Mesenchymal stem cell (in vitro differentiated cells and primary cell): ENCODE measurements around the gene KCNG1.

ENCODE experiments used
- DNase-seq: peaks from one replicate; pipeline ENCODE4 v3.0.0-alpha.2; 2013
- H2AFZ ChIP-seq: one replicate; pipeline ENCODE4 v1.6.1; 2013; ENCODE audit warnings: low read depth, mild to moderate bottlenecking, control low read depth, inconsistent platforms, low read length, moderate library complexity
- H2AK5ac ChIP-seq: 2 replicates; pipeline ENCODE4 v1.6.1; 2013; ENCODE audit warnings: low read length, moderate library complexity, mild to moderate bottlenecking, inconsistent platforms; ENCODE audit not compliant: severe bottlenecking
- H2BK120ac ChIP-seq: one replicate; pipeline ENCODE4 v1.6.1; 2013; ENCODE audit warnings: low read depth, mild to moderate bottlenecking, inconsistent platforms, low read length, moderate library complexity
- H2BK12ac ChIP-seq, 2 experiments: one replicate each; pipeline ENCODE4 v1.6.1; 2013; ENCODE audit warnings: inconsistent platforms in 2 of 2, low read length in 2 of 2, mild to moderate bottlenecking in 2 of 2, moderate library complexity in 2 of 2, control low read depth in 1 of 2
- H2BK15ac ChIP-seq: one replicate; pipeline ENCODE4 v1.6.1; 2013; ENCODE audit warnings: mild to moderate bottlenecking, low read depth, inconsistent platforms; ENCODE audit not compliant: poor library complexity, severe bottlenecking
- H2BK5ac ChIP-seq: 2 replicates; pipeline ENCODE4 v1.6.1; 2013; ENCODE audit warnings: low read depth, mild to moderate bottlenecking, low read length, control low read depth, inconsistent platforms; ENCODE audit not compliant: poor library complexity, severe bottlenecking
- H3K14ac ChIP-seq, 2 experiments: one replicate each; pipeline ENCODE4 v1.6.1; 2013; ENCODE audit warnings: inconsistent platforms in 2 of 2, low read length in 2 of 2, control low read depth in 1 of 2, mild to moderate bottlenecking in 1 of 2, moderate library complexity in 1 of 2
- H3K18ac ChIP-seq, 2 experiments: one replicate each; pipeline ENCODE4 v1.6.1; 2013; ENCODE audit warnings: inconsistent platforms in 2 of 2, low read length in 2 of 2, control low read depth in 1 of 2, low read depth in 1 of 2, mild to moderate bottlenecking in 1 of 2
- H3K23ac ChIP-seq, 2 experiments: one replicate each; pipeline ENCODE4 v1.6.1; 2013; ENCODE audit warnings: inconsistent platforms in 2 of 2, low read length in 2 of 2, mild to moderate bottlenecking in 2 of 2, moderate library complexity in 2 of 2, control low read depth in 1 of 2
- H3K27ac ChIP-seq: 2 replicates; pipeline ENCODE4 v1.5.1; 2013; ENCODE audit warnings: mild to moderate bottlenecking, moderate library complexity, low read length, control low read depth, inconsistent platforms; ENCODE audit not compliant: poor library complexity, severe bottlenecking
- H3K27me3 ChIP-seq, 2 experiments: 2 replicates each; pipeline versions ENCODE4 v1.6.1 to v1.7.0; 2013; ENCODE audit warnings: low read length in 2 of 2, mild to moderate bottlenecking in 2 of 2, moderate library complexity in 2 of 2, control low read depth in 1 of 2, inconsistent platforms in 1 of 2; ENCODE audit not compliant: control insufficient read depth in 1 of 2, insufficient read depth in 1 of 2
- H3K36me3 ChIP-seq, 2 experiments: 2 replicates each; pipeline versions ENCODE4 v1.6.1 to v1.7.0; 2013; ENCODE audit warnings: low read length in 2 of 2, control low read depth in 1 of 2, inconsistent platforms in 1 of 2, low read depth in 1 of 2, mild to moderate bottlenecking in 1 of 2; ENCODE audit not compliant: insufficient read depth in 2 of 2, control insufficient read depth in 1 of 2
- H3K4ac ChIP-seq, 2 experiments: one replicate each; pipeline ENCODE4 v1.6.1; 2013; ENCODE audit warnings: inconsistent platforms in 2 of 2, low read length in 2 of 2, mild to moderate bottlenecking in 2 of 2, moderate library complexity in 2 of 2, control low read depth in 1 of 2, low read depth in 1 of 2
- H3K4me1 ChIP-seq: 2 replicates; pipeline ENCODE4 v1.6.1; 2013; ENCODE audit warnings: low read depth, low read length, control low read depth; ENCODE audit not compliant: control insufficient read depth, insufficient read depth
- H3K4me2 ChIP-seq: 2 replicates; pipeline ENCODE4 v1.6.1; 2013; ENCODE audit warnings: low read length, mild to moderate bottlenecking, inconsistent platforms; ENCODE audit not compliant: poor library complexity, severe bottlenecking
- H3K4me3 ChIP-seq, 2 experiments: 2 replicates each; pipeline versions ENCODE4 v1.5.1 to v1.7.0; 2013; ENCODE audit warnings: low read length in 2 of 2, mild to moderate bottlenecking in 2 of 2, control low read depth in 1 of 2, low read depth in 1 of 2; ENCODE audit not compliant: insufficient read depth in 1 of 2
- H3K79me1 ChIP-seq: replicated peaks from 2 replicates; pipeline ENCODE4 v1.6.1; 2013; ENCODE audit warnings: mild to moderate bottlenecking, control low read depth, low read length, inconsistent platforms; ENCODE audit not compliant: poor library complexity, severe bottlenecking
- H3K9ac ChIP-seq: 2 replicates; pipeline ENCODE4 v1.7.0; 2013; ENCODE audit warnings: mild to moderate bottlenecking, low read length, moderate library complexity
- H3K9me3 ChIP-seq: 2 replicates; pipeline ENCODE4 v1.7.0; 2013; ENCODE audit warnings: mild to moderate bottlenecking, low read length; ENCODE audit not compliant: control insufficient read depth
- H4K8ac ChIP-seq: one replicate; pipeline ENCODE4 v1.6.1; 2013; ENCODE audit warnings: inconsistent platforms, mild to moderate bottlenecking, low read length, moderate library complexity
- H4K91ac ChIP-seq: one replicate; pipeline ENCODE4 v1.6.1; 2013; ENCODE audit warnings: mild to moderate bottlenecking, low read length, inconsistent platforms
- WGBS: methylation state at CpG from one replicate; pipeline ENCODE4 v1.1.7; 2013; ENCODE audit warnings: mixed read lengths; 5-methylcytosine and 5-hydroxymethylcytosine counted together

Gene KCNG1

GRCh38 chr20:50957798-50958614 is 64.9 kb downstream of the KCNG1 start, which contains the start of gene DPM1:
TSS of gene DPM1 (minus strand) at chr20:50958532. CDS start at chr20:50958523, 9 bp downstream.
- WGBS = under 1% methylated on average over 44 of the region's 52 CpGs
- no peak within 1 kb of the TSS for H2BK12ac ChIP-seq
- no peak within 1 kb of the TSS for H2BK120ac ChIP-seq
- H2AFZ ChIP-seq = peak within 1 kb of the TSS; percentile 83
- H2AK5ac ChIP-seq = no peak within 1 kb of the TSS
- peak within 1 kb of the TSS; percentile 67 to 92 for H3K18ac ChIP-seq
- peaks cover 0 to 50% of the 10 kb centered on the region in 2 experiments for H3K36me3 ChIP-seq
- peaks cover 6% of the 10 kb centered on the region for H3K9me3 ChIP-seq
- peak within 1 kb of the TSS; percentile 64 for H2BK15ac ChIP-seq
- peak within 1 kb of the TSS; percentile 97 for H3K9ac ChIP-seq
- H3K4me1 ChIP-seq = peaks cover 17% of the 10 kb centered on the region
- peak within 1 kb of the TSS; percentile 89 to 96 for H3K4ac ChIP-seq
- H3K27ac ChIP-seq = peak within 1 kb of the TSS; percentile 70
- peak within 1 kb of the TSS; percentile 53 for H2BK5ac ChIP-seq
- H4K91ac ChIP-seq = peak within 1 kb of the TSS; percentile 73
- H3K4me2 ChIP-seq = peak within 1 kb of the TSS; percentile 98
- no peaks in the 10 kb centered on the region for H3K27me3 ChIP-seq
- peak within 1 kb of the TSS; percentile 85 to 99 for H3K23ac ChIP-seq
- peaks cover 22% of the 10 kb centered on the region for H3K79me1 ChIP-seq
- H4K8ac ChIP-seq = peak within 1 kb of the TSS; percentile 96
- peak; percentile 70 for DNase-seq
- peak within 1 kb of the TSS; percentile 95 to 97 for H3K4me3 ChIP-seq
- H3K14ac ChIP-seq = peak within 1 kb of the TSS in 1 of 2 experiments; percentile 83

- H3K4ac ChIP-seq = no peak overlapping the region
- no peak overlapping the region for H2AK5ac ChIP-seq
- H3K14ac ChIP-seq = no peak overlapping the region
- peak overlapping the region in 1 of 2 experiments; percentile 97 for H3K4me3 ChIP-seq
- peaks cover 17% of the 10 kb centered on the region for H3K4me1 ChIP-seq
- no peak overlapping the region for H2BK12ac ChIP-seq
- H3K23ac ChIP-seq = no peak overlapping the region
- H3K4me2 ChIP-seq = peak overlapping the region; percentile 72
- H3K79me1 ChIP-seq = peaks cover 23% of the 10 kb centered on the region
- no peak overlapping the region for H4K91ac ChIP-seq
- peak overlapping the region; percentile 97 for H3K9ac ChIP-seq
- H3K36me3 ChIP-seq = peaks cover 0 to 52% of the 10 kb centered on the region in 2 experiments
- H2BK5ac ChIP-seq = no peak overlapping the region
- 23% methylated on average over 6 of the region's 7 CpGs for WGBS
- H4K8ac ChIP-seq = no peak overlapping the region
- no peak overlapping the region for H3K18ac ChIP-seq
- H3K27ac ChIP-seq = no peak overlapping the region
- no peak overlapping the region for H2AFZ ChIP-seq
- H2BK15ac ChIP-seq = no peak overlapping the region
- peaks cover 6% of the 10 kb centered on the region for H3K9me3 ChIP-seq
- H3K27me3 ChIP-seq = no peaks in the 10 kb centered on the region
- peak; percentile 51 for DNase-seq
- no peak overlapping the region for H2BK120ac ChIP-seq
Measured at GRCh38 chr20:50957276-50957675, 65.6 kb downstream of the KCNG1 start.

- H2BK15ac ChIP-seq = no peak overlapping the region
- no peak overlapping the region for H3K27ac ChIP-seq
Measured at GRCh38 chr20:50953821-50954220, 69.1 kb downstream of the KCNG1 start.

More at GRCh38 chr20:50953821-50954220, 69.1 kb downstream of the KCNG1 start:
- H4K8ac ChIP-seq = no peak overlapping the region
- no peak overlapping the region for H3K4me2 ChIP-seq
- H3K27me3 ChIP-seq = no peaks in the 10 kb centered on the region
- H2BK12ac ChIP-seq = no peak overlapping the region
- no peak overlapping the region for H2BK120ac ChIP-seq
- H3K79me1 ChIP-seq = peaks cover 10% of the 10 kb centered on the region
- H2AFZ ChIP-seq = no peak overlapping the region
- no peak overlapping the region for H3K18ac ChIP-seq
- no peak for DNase-seq
- H3K4me1 ChIP-seq = peaks cover 5% of the 10 kb centered on the region
- no peak overlapping the region for H2AK5ac ChIP-seq
- H3K4me3 ChIP-seq = no peak overlapping the region
- H2BK5ac ChIP-seq = no peak overlapping the region
- no peak overlapping the region for H3K14ac ChIP-seq
- H3K23ac ChIP-seq = no peak overlapping the region
- H3K9ac ChIP-seq = no peak overlapping the region
- peaks cover 7 to 61% of the 10 kb centered on the region in 2 experiments for H3K36me3 ChIP-seq
- H4K91ac ChIP-seq = no peak overlapping the region
- H3K4ac ChIP-seq = no peak overlapping the region
- H3K9me3 ChIP-seq = no peaks in the 10 kb centered on the region
